Right lobe of liver (tissue), 4 donors: Measurements from ENCODE around the gene INTS1.

Source experiments
- POLR2A ChIP-seq: fragments of 450-650 bp; IDR thresholded peaks from one replicate; pipeline ENCODE4 v1.6.1; 2017; ENCODE audit warnings: antibody characterized with exemption, mild to moderate bottlenecking
- TF ChIP-seq, protein P1 (sequence below), 4 donors: fragments of 200-600 bp in 3 of 4; fragments of 450-650 bp in 1 of 4; IDR thresholded peaks; one replicate each; pipeline versions ENCODE4 v1.5.1 to v1.8.0; 2016 to 2022; ENCODE audit warnings: antibody characterized with exemption in 4 of 4, mild to moderate bottlenecking in 2 of 4
- donor health status: DM: no; HTN: no; CAD: no.
- donor health status: DM: no; HTN: no; CAD: no.
- donor health status: DM: no; HTN: yes; CAD: no.

DNA sequence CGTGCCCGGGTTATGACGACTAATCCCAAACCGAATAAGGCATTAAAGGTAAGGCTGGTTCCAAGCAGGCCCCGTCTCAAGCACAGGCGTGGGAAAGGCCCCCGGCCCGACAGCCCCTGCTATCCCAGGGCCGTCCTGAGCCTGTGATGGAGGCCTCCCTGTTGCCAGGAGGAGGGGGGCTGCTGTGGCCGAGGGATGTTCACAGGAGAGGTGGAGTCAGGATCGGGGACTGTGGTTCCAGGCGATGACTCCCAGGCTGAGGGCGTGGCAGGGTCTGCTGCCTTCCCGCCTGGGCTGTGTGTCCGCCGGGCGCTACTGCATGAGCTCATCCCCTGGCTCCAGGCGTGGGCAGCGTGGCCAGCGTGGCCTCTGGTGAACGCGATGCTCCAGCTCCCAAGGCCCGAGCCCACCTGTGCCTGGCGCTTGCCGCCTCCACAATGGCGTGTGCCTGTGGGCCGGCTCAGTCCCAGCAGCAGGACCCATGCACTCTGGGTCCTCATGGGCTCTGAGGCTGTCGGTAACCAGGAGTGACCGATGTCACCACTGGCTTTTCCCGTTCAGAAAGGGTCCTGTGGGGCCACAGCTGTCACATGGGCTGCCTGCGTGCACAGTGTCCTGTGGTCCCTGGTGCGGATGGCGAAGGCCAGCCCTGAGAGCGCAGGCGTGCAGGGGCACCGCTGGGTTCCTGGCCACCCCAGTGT is 35.1 kb upstream of the INTS1 start:
- TF ChIP-seq POLR2A = no peak
- TF ChIP-seq, protein P1, sequence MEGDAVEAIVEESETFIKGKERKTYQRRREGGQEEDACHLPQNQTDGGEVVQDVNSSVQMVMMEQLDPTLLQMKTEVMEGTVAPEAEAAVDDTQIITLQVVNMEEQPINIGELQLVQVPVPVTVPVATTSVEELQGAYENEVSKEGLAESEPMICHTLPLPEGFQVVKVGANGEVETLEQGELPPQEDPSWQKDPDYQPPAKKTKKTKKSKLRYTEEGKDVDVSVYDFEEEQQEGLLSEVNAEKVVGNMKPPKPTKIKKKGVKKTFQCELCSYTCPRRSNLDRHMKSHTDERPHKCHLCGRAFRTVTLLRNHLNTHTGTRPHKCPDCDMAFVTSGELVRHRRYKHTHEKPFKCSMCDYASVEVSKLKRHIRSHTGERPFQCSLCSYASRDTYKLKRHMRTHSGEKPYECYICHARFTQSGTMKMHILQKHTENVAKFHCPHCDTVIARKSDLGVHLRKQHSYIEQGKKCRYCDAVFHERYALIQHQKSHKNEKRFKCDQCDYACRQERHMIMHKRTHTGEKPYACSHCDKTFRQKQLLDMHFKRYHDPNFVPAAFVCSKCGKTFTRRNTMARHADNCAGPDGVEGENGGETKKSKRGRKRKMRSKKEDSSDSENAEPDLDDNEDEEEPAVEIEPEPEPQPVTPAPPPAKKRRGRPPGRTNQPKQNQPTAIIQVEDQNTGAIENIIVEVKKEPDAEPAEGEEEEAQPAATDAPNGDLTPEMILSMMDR (IDR thresholded peaks at IDR 0.05) = no peak
